SU-DHL-6 (cell line): ENCODE results near the gene IQCE.

Experiments used
- EZH2phosphoT487 ChIP-seq: fragments of 200-600 bp; sonication (generic), shearing (Covaris generic); conservative IDR thresholded peaks from 2 replicates; pipeline ENCODE4 v1.6.1; 2018; ENCODE audit warnings: mild to moderate bottlenecking, antibody characterized with exemption, low read length, moderate library complexity, mixed read lengths
- TF ChIP-seq, protein P1 (sequence below): fragments of 200-600 bp; sonication (generic); IDR thresholded peaks from one replicate; pipeline ENCODE4 v1.5.1; 2017; ENCODE audit warnings: antibody characterized with exemption, mild to moderate bottlenecking, low read length, moderate library complexity; ENCODE audit not compliant: insufficient read depth, poor library complexity, severe bottlenecking

DNA sequence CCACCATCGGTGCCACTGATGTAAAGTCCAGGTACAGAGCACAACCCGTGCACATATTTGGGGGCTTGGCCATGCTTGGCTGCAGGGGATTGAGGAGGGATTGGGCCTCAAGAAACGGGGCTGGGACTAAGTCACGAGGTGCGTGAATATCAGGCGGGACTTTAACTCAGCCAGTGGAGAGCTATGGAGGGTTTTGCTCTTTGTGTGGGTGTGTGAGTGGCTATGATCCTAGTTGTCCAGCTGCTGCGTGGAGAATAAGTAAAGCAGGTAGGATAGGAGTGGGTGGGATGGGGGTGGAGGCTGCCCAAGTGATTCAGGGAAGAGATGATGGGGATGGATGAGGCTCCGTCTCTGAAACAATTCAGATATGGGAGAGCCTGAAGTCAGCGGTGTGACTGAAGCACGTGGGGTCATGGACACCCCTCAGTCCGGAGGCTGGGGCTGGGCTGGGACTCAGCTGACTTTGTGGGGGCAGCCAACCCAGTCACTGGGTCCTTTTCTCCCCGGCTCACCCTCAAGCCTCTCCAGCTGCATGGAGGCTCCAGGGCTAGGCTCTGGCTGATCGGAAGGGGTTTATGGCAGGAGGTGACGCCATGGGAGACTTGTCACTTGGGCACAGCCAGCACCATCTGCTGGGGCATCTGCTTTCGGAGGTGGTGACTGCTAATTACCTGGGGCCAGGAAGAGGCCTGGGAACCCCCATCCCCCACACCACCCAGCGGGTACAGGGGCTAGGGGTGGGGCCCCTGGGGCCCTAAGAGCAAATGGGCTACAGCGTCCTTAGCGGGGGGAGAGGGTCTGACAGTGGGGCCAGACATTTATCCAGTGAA lies 40.9 kb upstream of the IQCE start:
- TF ChIP-seq, protein P1, sequence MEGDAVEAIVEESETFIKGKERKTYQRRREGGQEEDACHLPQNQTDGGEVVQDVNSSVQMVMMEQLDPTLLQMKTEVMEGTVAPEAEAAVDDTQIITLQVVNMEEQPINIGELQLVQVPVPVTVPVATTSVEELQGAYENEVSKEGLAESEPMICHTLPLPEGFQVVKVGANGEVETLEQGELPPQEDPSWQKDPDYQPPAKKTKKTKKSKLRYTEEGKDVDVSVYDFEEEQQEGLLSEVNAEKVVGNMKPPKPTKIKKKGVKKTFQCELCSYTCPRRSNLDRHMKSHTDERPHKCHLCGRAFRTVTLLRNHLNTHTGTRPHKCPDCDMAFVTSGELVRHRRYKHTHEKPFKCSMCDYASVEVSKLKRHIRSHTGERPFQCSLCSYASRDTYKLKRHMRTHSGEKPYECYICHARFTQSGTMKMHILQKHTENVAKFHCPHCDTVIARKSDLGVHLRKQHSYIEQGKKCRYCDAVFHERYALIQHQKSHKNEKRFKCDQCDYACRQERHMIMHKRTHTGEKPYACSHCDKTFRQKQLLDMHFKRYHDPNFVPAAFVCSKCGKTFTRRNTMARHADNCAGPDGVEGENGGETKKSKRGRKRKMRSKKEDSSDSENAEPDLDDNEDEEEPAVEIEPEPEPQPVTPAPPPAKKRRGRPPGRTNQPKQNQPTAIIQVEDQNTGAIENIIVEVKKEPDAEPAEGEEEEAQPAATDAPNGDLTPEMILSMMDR, result no peak
- no peak for TF ChIP-seq EZH2phosphoT487
